Measurements from ENCODE around the gene PTPN22.

The PTPN22 gene

DNA sequence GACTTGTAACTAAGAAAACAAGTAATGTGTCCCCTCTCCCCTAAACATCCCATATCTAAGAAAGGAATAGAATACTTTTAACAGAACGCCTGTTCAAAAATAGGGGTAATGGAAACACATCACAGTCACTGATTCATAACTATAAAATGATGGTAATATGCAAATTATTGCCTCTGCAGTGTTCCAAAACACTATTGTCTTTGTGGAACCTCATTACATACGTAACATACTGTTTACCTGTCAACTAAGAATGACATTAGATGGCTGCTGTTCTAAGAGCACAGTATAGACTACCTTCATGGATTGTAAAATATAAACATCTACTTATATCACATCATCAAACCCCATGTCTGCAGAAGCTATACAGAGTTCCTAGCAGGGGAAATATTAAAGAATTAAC lies 19.3 kb upstream of the PTPN22 start:
- H3K36me3 ChIP-seq (ENCODE audit: insufficient read depth, low read length): peaks cover 20% of the 10 kb centered on the region
- H3K79me2 ChIP-seq (ENCODE audit: insufficient read depth, low read length): no peaks in the 10 kb centered on the region
- ATAC-seq (ENCODE audit: insufficient read depth, low read depth) (no peak), DNase-seq (no peak)
- H3K4me1 ChIP-seq (ENCODE audit: insufficient read depth, low read length): 0 out of 2 replicates have a peak, but pooled peaks cover 3% of the 10 kb centered on the region
- no peaks in the 10 kb centered on the region for H3K9me3 ChIP-seq (ENCODE audit: insufficient read depth, low read length, severe bottlenecking)
- H4K20me1 ChIP-seq (ENCODE audit: insufficient read depth, low read length): no peaks in the 10 kb centered on the region
- H3K9ac ChIP-seq (ENCODE audit: low read depth, low read length): no peak overlapping the region
- H3K4me2 ChIP-seq (ENCODE audit: insufficient read depth, low read length): no peak overlapping the region
- no peak overlapping the region for H2AFZ ChIP-seq (ENCODE audit: low read depth, low read length)
- no peaks in the 10 kb centered on the region for H3K27me3 ChIP-seq (ENCODE audit: insufficient read depth, low read length, poor library complexity)
- H3K27ac ChIP-seq (ENCODE audit: low read length): no peak overlapping the region
- TF ChIP-seq, protein P1, sequence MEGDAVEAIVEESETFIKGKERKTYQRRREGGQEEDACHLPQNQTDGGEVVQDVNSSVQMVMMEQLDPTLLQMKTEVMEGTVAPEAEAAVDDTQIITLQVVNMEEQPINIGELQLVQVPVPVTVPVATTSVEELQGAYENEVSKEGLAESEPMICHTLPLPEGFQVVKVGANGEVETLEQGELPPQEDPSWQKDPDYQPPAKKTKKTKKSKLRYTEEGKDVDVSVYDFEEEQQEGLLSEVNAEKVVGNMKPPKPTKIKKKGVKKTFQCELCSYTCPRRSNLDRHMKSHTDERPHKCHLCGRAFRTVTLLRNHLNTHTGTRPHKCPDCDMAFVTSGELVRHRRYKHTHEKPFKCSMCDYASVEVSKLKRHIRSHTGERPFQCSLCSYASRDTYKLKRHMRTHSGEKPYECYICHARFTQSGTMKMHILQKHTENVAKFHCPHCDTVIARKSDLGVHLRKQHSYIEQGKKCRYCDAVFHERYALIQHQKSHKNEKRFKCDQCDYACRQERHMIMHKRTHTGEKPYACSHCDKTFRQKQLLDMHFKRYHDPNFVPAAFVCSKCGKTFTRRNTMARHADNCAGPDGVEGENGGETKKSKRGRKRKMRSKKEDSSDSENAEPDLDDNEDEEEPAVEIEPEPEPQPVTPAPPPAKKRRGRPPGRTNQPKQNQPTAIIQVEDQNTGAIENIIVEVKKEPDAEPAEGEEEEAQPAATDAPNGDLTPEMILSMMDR (IDR thresholded peaks at IDR 0.05; ENCODE audit: borderline replicate concordance, extremely low read depth, low read length, poor library complexity, severe bottlenecking): no peak
- TF ChIP-seq EZH2 (IDR thresholded peaks at IDR 0.05; ENCODE audit: borderline replicate concordance, low read depth, low read length, severe bottlenecking): no peak
- no peak overlapping the region for H3K4me3 ChIP-seq (ENCODE audit: low read depth in 1 of 2, low read length in 2 of 2)

GRCh38 chr1:113887402-113888175 lies 16.1 kb upstream of the PTPN22 start, which contains the start of gene BCL2L15:
TSS of gene BCL2L15 (minus strand) at chr1:113887581. CDS start at chr1:113887375, 206 bp downstream.
- ATAC-seq (ENCODE audit: insufficient read depth, low read depth) (no peak), DNase-seq (no peak)
- Histone ChIP-seq H3K36me3 (ENCODE audit: insufficient read depth, low read length) (no peaks in the 10 kb centered on the region), H4K20me1 (ENCODE audit: insufficient read depth, low read length) (no peaks in the 10 kb centered on the region), H3K9ac (ENCODE audit: low read depth, low read length) (no peak within 1 kb of the TSS), H3K9me3 (ENCODE audit: insufficient read depth, low read length, severe bottlenecking) (no peaks in the 10 kb centered on the region), H3K27me3 (ENCODE audit: insufficient read depth, low read length, poor library complexity) (no peaks in the 10 kb centered on the region), H3K4me3 (ENCODE audit: low read depth in 1 of 2, low read length in 2 of 2) (no peak within 1 kb of the TSS), H3K79me2 (ENCODE audit: insufficient read depth, low read length) (no peaks in the 10 kb centered on the region), H3K27ac (ENCODE audit: low read length) (no peak within 1 kb of the TSS), H3K4me2 (ENCODE audit: insufficient read depth, low read length) (no peak within 1 kb of the TSS), H3K4me1 (ENCODE audit: insufficient read depth, low read length) (0 out of 2 replicates have a peak, but pooled peaks cover 3% of the 10 kb centered on the region), H2AFZ (ENCODE audit: low read depth, low read length) (no peak within 1 kb of the TSS)
- no peak for TF ChIP-seq EZH2 (IDR thresholded peaks at IDR 0.05; ENCODE audit: borderline replicate concordance, low read depth, low read length, severe bottlenecking)
- TF ChIP-seq, protein P1 (IDR thresholded peaks at IDR 0.05; ENCODE audit: borderline replicate concordance, extremely low read depth, low read length, poor library complexity, severe bottlenecking): no peak

DNA sequence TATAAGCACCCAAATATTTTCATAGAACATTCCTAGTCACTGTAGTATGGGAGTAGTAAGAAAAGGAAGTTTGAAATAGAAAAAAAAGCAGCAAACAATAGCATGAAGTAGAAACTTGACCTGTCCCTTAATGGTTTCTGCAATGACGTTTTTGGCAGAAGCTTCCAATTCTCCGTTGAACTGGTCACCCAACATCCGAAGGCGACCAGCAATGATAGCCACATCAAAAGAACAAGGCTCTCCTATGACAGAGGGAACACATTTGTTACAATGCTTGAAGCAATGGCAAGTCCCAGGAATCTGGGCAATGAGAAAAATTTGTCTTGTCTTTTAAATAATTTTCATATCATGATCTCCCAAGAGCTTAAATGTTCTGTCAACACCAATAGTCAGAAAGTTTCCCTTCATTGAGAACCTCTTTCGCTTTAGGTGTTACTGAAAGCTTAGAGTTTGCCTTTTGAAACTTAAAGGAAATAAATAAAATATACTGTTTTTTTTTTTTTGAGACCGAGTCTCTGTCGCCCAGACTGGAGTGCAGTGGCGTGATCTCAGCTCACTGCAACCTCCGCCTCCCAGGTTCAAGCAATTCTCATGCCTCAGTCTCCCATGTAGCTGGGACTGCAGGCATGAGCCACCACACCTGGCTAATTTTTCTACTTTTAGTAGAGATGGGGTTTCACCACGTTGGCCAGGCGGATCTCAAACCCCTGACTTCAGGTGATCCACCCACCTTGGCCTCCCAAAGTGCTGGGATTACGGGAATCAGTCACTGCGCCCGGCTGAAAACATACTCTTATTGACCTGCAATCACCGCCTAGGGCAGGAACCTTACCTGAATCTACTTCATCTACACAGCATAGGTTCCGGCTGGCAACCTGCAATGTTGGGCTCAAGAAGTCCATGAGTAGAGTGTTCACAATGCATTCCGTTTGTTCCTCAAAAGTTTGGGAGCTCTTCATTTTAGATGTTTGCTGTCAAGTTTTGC lies 15.2 kb upstream of the PTPN22 start:
- TF ChIP-seq, protein P1 (IDR thresholded peaks at IDR 0.05; ENCODE audit: borderline replicate concordance, extremely low read depth, low read length, poor library complexity, severe bottlenecking): no peak
- no peak for TF ChIP-seq EZH2 (IDR thresholded peaks at IDR 0.05; ENCODE audit: borderline replicate concordance, low read depth, low read length, severe bottlenecking)

More for the DNA sequence above, 15.2 kb upstream of the PTPN22 start:
- H3K36me3 ChIP-seq (ENCODE audit: insufficient read depth, low read length): no peaks in the 10 kb centered on the region
- H3K27ac ChIP-seq (ENCODE audit: low read length): no peak overlapping the region
- no peak overlapping the region for H3K4me3 ChIP-seq (ENCODE audit: low read depth in 1 of 2, low read length in 2 of 2)
- H3K9me3 ChIP-seq (ENCODE audit: insufficient read depth, low read length, severe bottlenecking): no peaks in the 10 kb centered on the region
- ATAC-seq (ENCODE audit: insufficient read depth, low read depth) (no peak), DNase-seq (no peak)
- H4K20me1 ChIP-seq (ENCODE audit: insufficient read depth, low read length): no peaks in the 10 kb centered on the region
- H3K79me2 ChIP-seq (ENCODE audit: insufficient read depth, low read length): no peaks in the 10 kb centered on the region
- H2AFZ ChIP-seq (ENCODE audit: low read depth, low read length): no peak overlapping the region
- H3K9ac ChIP-seq (ENCODE audit: low read depth, low read length): no peak overlapping the region
- peaks cover 5% of the 10 kb centered on the region; the same call in 1 of the 2 replicates for H3K4me1 ChIP-seq (ENCODE audit: insufficient read depth, low read length)
- no peaks in the 10 kb centered on the region for H3K27me3 ChIP-seq (ENCODE audit: insufficient read depth, low read length, poor library complexity)
- H3K4me2 ChIP-seq (ENCODE audit: insufficient read depth, low read length): no peak overlapping the region

All from DND-41 (cell line).